Aorta (tissue), 5 donors: ENCODE results near the gene TBKBP1. TPM values are rescaled to one million over a fixed set of nuclear protein-coding genes. Genes with fewer than 3 reads are reported as not detected.
A peak's percentile ranks its signal among the peaks of the same experiment; 100 is the strongest.

Experiments
- ATAC-seq: fragments of 200-7000 bp; cut with Tn5 transposase; one replicate; pipeline ENCODE4 v1.9.1; 2022; ENCODE audit warnings: moderate library complexity; ENCODE audit not compliant: low FRiP score
- DNase-seq, 2 donors: peaks; one replicate each; pipeline ENCODE4 v3.0.0-alpha.2; 2020
- H3K27ac ChIP-seq, 2 donors: one replicate each; pipeline ENCODE4 v1.5.1; 2013; ENCODE audit warnings: low read length in 2 of 2, mild to moderate bottlenecking in 2 of 2, moderate library complexity in 2 of 2, control low read depth in 1 of 2, inconsistent platforms in 1 of 2, low read depth in 1 of 2
- H3K27me3 ChIP-seq, 2 donors: one replicate each; pipeline ENCODE4 v1.6.1; 2013; ENCODE audit warnings: control low read depth in 1 of 2, low read length in 1 of 2, mild to moderate bottlenecking in 1 of 2, moderate library complexity in 1 of 2; ENCODE audit not compliant: insufficient read depth in 2 of 2, control insufficient read depth in 1 of 2
- H3K36me3 ChIP-seq, 2 donors: one replicate each; pipeline ENCODE4 v1.6.1; 2013; ENCODE audit warnings: control low read depth in 1 of 2, low read length in 1 of 2, mild to moderate bottlenecking in 1 of 2; ENCODE audit not compliant: insufficient read depth in 2 of 2, control insufficient read depth in 1 of 2
- H3K4me1 ChIP-seq, 2 donors: one replicate each; pipeline ENCODE4 v1.6.1; 2013; ENCODE audit warnings: low read length in 2 of 2, control low read depth in 1 of 2, mild to moderate bottlenecking in 1 of 2, moderate library complexity in 1 of 2; ENCODE audit not compliant: insufficient read depth in 2 of 2, control insufficient read depth in 1 of 2
- H3K4me3 ChIP-seq, 2 donors: one replicate each; pipeline ENCODE4 v1.5.1; 2013; ENCODE audit warnings: low read length in 2 of 2, control low read depth in 1 of 2, mild to moderate bottlenecking in 1 of 2
- H3K9me3 ChIP-seq: one replicate; pipeline ENCODE4 v1.6.1; 2013; ENCODE audit warnings: mild to moderate bottlenecking, low read length; ENCODE audit not compliant: control insufficient read depth
- WGBS, 2 donors: extraction: QIAGEN DNeasy Blood & Tissue Kit; methylation state at CpG; one replicate each; pipeline ENCODE4 v1.1.7; 2013; 5-methylcytosine and 5-hydroxymethylcytosine counted together
- intact Hi-C, 2 donors: fragments of 100-400 bp; cut with DNase I; formaldehyde crosslinking; loops; one replicate each; pipeline versions ENCODE4 v1.14.2 to v1.15.0; 2022
- polyA plus RNA-seq, 2 donors: library from polyadenylated mRNA; stranded (reverse); fragments of 200-250 nt; gene quantifications; one replicate each; pipeline ENCODE4 v1.2.3, GENCODE V29; 2013
- total RNA-seq, 2 donors: library from RNA; stranded (reverse); fragmentation: NEBNext Ultra II Directional; extraction: Animal tissue kit (Norgen Biotek cat#: 25700); gene quantifications; one replicate each; pipeline ENCODE4 v1.2.1, GENCODE V29; 2021
- donor health status: healthy with polysubstance abuse.
- donor health status: Bipolar disorder and iron deficiency.
- donor health status: DM: no; HTN: no; CAD: no.
- donor health status: DM: no; HTN: no; CAD: no.
- donor health status: DM: yes; HTN: yes; CAD: no.

Gene TBKBP1
- total and polyA plus RNA-seq, 4 donors = 9.3 to 20.2 (median 14.7) TPM

DNA sequence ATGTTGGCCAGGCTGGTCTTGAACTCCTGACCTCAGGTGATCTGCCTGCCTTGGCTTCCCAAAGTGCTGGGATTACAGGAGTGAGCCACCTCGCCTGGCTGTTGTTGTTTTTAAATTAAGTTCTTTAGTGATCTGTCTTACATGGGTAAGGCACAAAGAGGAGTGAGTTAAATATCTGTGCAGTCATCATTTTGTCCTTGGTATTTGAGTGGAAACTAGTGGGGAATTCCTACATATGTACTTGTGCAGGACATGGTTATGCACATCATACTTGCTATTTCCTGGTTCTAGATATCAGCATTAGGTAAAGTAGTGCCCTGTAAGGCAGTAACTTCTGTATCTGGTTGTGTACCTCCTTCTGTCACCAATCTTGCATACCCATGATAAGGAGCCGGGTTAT lies 40.5 kb upstream of the TBKBP1 start:
- Histone ChIP-seq H3K27ac (no peak overlapping the region), H3K4me3 (no peak overlapping the region), H3K9me3 (no peaks in the 10 kb centered on the region), H3K4me1 (no peaks in the 10 kb centered on the region), H3K27me3 (no peaks in the 10 kb centered on the region), H3K36me3 (peaks cover 5 to 20% of the 10 kb centered on the region in 2 donors)
- WGBS, 2 donors = 55 to 57% methylated on average over 2 of the region's 2 CpGs
- no peak for DNase-seq
- intact Hi-C loops = no loop called here
- no peak for ATAC-seq

- ATAC-seq = no peak
- WGBS, 2 donors = 50 to 54% methylated on average over 6 of the region's 6 CpGs
- Histone ChIP-seq H3K9me3 (no peaks in the 10 kb centered on the region), H3K27ac (no peak overlapping the region), H3K4me1 (no peaks in the 10 kb centered on the region), H3K27me3 (no peaks in the 10 kb centered on the region), H3K4me3 (no peak overlapping the region), H3K36me3 (peaks cover 5 to 20% of the 10 kb centered on the region in 2 donors)
- no peak for DNase-seq
- intact Hi-C loops = no loop called here
These were observed 39.0 kb upstream of the TBKBP1 start for GRCh38 chr17:47654991-47655390.

DNA sequence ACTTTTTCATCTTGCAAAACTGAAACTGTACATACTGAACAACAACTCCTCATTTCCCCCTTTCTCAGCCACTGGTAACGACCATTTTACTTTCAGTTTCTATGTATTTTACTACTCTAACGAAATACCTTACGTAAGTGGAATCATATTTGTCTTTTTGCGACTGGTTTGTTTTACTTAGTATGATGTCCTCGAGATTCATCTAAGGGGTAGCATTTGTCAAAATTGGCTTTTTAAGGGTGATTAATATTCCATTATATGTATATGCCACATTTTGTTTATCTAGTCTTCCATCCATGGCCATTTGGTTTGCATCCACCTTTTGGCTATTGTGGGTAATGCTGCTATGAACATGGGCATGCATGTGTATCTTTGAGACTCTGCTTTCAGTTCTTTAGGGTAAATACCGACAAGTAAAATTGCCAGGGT lies 33.9 kb upstream of the TBKBP1 start:
- H3K4me3 ChIP-seq = no peak overlapping the region
- no peaks in the 10 kb centered on the region for H3K9me3 ChIP-seq
- H3K27me3 ChIP-seq = no peaks in the 10 kb centered on the region
- WGBS, 2 donors = 76 to 77% methylated on average over 6 of the region's 6 CpGs
- intact Hi-C loops = no loop called here
- H3K27ac ChIP-seq = no peak overlapping the region
- H3K36me3 ChIP-seq = peaks cover 12 to 19% of the 10 kb centered on the region in 2 donors
- no peak for ATAC-seq
- no peaks in the 10 kb centered on the region for H3K4me1 ChIP-seq
- no peak for DNase-seq

DNA sequence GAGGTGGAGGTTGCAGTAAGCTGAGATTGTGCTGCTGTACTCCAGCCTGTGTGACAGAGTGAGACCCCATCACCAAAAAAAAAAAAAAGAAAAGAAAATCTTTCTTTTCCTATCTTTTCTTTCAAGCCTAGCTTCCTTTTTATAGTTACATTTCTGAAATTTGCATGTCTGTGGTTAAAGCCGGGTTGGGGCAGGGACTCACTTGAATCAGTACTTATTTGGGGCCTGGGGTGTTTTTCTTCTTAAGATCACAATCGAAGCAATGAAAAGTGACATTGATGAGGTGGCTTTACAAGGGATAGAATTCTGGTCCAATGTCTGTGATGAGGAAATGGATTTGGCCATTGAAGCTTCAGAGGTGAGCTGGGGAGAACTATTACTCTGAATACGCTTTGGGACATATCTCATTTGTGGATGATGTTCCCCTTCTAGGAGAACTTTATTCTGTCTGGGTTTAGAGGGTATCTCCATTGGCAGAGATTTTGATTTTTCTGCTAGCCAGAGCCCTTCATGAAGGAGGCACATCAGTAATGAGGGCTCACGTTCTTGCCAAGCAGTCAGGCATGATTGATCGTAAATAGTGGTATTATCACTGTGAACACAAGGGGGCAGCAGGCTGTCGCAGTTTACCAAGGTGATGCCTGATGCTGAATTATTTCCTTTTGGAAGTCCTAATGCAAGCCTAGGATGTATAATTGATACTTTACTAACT lies 29.9 kb upstream of the TBKBP1 start:
- ATAC-seq (peak; percentile 76), DNase-seq (no peak)
- Histone ChIP-seq H3K36me3 (peaks cover 11 to 12% of the 10 kb centered on the region in 2 donors), H3K4me1 (no peaks in the 10 kb centered on the region), H3K27ac (no peak overlapping the region), H3K9me3 (no peaks in the 10 kb centered on the region), H3K4me3 (no peak overlapping the region), H3K27me3 (no peaks in the 10 kb centered on the region)
- WGBS, 2 donors = 41 to 43% methylated on average over 6 of the region's 6 CpGs
- intact Hi-C loops = no loop called here

- ATAC-seq = no peak
- H3K9me3 ChIP-seq = no peaks in the 10 kb centered on the region
- DNase-seq = no peak
- H3K4me3 ChIP-seq = no peak overlapping the region
- no peaks in the 10 kb centered on the region for H3K27me3 ChIP-seq
- H3K4me1 ChIP-seq = no peaks in the 10 kb centered on the region
- peaks cover 12 to 15% of the 10 kb centered on the region in 2 donors for H3K36me3 ChIP-seq
- intact Hi-C loops = no loop called here
- no peak overlapping the region for H3K27ac ChIP-seq
These were observed 29.4 kb upstream of the TBKBP1 start for GRCh38 chr17:47664624-47664941.

GRCh38 chr17:47665655-47666054 lies 28.3 kb upstream of the TBKBP1 start:
- Histone ChIP-seq H3K4me1 (no peaks in the 10 kb centered on the region), H3K36me3 (peaks cover 16 to 17% of the 10 kb centered on the region in 2 donors), H3K4me3 (no peak overlapping the region), H3K27ac (no peak overlapping the region), H3K9me3 (no peaks in the 10 kb centered on the region), H3K27me3 (no peaks in the 10 kb centered on the region)
- no peak for DNase-seq
- intact Hi-C loops = no loop called here
- no peak for ATAC-seq
- 78 to 79% methylated on average over 3 of the region's 3 CpGs for WGBS, 2 donors

DNA sequence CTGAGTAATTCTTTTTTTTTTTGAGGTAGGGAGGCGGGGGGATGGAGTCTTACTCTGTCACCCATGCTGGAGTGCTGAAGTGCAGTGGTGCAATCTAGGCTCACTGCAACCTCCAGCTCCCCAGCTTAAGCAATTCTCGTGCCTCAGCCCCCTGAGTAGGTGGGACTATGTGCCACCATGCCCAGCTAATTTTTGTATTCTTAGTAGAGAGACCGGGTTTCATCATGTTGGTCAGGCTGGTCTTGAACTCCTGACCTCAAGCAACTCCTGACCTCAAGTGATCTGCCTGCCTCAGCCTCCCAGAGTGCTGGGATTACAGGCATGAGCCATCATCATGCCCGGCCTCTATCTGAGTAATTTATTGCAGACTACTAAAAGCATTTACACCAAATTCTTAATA lies 24.9 kb upstream of the TBKBP1 start:
- Histone ChIP-seq H3K9me3 (no peaks in the 10 kb centered on the region), H3K27me3 (no peaks in the 10 kb centered on the region), H3K4me3 (no peak overlapping the region), H3K36me3 (peaks cover 17% of the 10 kb centered on the region in 2 donors), H3K27ac (no peak overlapping the region), H3K4me1 (no peaks in the 10 kb centered on the region)
- WGBS, 2 donors = 87 to 88% methylated on average over 4 of the region's 4 CpGs
- intact Hi-C loops = no loop called here
- DNase-seq (no peak), ATAC-seq (no peak)

DNA sequence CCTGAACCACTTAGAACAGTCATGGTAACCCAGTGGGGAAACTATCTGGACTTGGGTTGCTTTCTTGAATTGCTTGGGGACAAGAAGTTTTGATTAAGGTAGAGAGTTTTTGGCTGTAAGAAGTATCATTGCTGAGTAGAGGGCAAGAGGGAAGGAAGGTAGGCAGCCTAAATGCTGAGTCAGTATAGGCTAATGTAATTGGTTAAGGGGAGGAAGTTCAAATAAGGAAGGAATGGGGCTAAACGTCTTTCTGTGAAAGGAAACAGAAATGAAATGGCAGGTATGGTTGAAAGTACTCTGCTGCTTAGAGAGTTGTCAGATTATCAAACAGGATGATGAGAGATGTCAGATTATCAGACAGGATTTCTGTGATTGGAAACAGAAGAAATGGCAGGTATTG lies 23.9 kb upstream of the TBKBP1 start:
- DNase-seq = no peak
- WGBS, 2 donors = 10 to 19% methylated on average over 1 of the region's 1 CpG
- no peak for ATAC-seq
- no peaks in the 10 kb centered on the region for H3K9me3 ChIP-seq
- H3K27me3 ChIP-seq = no peaks in the 10 kb centered on the region
- no peak overlapping the region for H3K27ac ChIP-seq
- H3K4me3 ChIP-seq = no peak overlapping the region
- intact Hi-C loops = no loop called here
- H3K36me3 ChIP-seq = peaks cover 14 to 15% of the 10 kb centered on the region in 2 donors
- H3K4me1 ChIP-seq = no peaks in the 10 kb centered on the region

DNA sequence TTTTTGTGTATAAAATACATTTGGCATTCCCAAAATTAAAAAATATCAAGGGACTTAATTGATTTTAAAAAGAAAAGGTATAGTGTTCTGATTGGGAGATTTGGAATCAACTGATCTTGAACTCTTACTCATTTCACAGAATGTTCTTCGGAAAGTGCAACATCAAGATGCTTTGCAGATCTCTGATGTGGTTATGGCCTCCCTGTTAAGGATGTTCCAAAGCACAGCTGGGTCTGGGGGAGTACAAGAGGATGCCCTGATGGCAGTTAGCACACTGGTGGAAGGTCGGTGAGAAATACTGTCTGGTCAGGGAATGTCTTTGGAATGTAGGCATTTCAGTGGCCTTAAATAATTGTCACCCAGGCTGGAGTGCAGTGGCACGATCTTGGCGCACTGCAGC lies 19.5 kb upstream of the TBKBP1 start:
- H3K27me3 ChIP-seq = no peaks in the 10 kb centered on the region
- no peak overlapping the region for H3K4me3 ChIP-seq
- no peak overlapping the region for H3K27ac ChIP-seq
- peaks cover 13 to 15% of the 10 kb centered on the region in 2 donors for H3K36me3 ChIP-seq
- no peak for ATAC-seq
- H3K4me1 ChIP-seq = no peaks in the 10 kb centered on the region
- no peak for DNase-seq
- intact Hi-C loops = no loop called here
- H3K9me3 ChIP-seq = no peaks in the 10 kb centered on the region
- 85 to 89% methylated on average over 4 of the region's 4 CpGs for WGBS, 2 donors
